ENCODE results near the gene TPST2. TPM values are rescaled to one million over a fixed set of nuclear protein-coding genes. Genes with fewer than 3 reads are reported as not detected.
"Not testable (repeated sequence)": the region's sequence is repeated elsewhere in the genome, so short reads cannot be mapped to it uniquely, and the experiment has no call there.

TPST2 gene
- total RNA-seq, 1 experiment from 2014 or later, result 20.1 TPM

GRCh38 chr22:26534171-26534855, 55.6 kb downstream of the TPST2 start:
- no peak for DNase-seq (ENCODE audit: low read depth)

- DNase-seq (ENCODE audit: low read depth), result no peak
These were observed 60.6 kb downstream of the TPST2 start for GRCh38 chr22:26529345-26529744.

- not testable (repeated sequence) for DNase-seq (ENCODE audit: low read depth)
These were observed 61.4 kb downstream of the TPST2 start for GRCh38 chr22:26528518-26528917.

- no peak for DNase-seq (ENCODE audit: low read depth)
These were observed 62.1 kb downstream of the TPST2 start for GRCh38 chr22:26527574-26528465.

- no peak for DNase-seq (ENCODE audit: low read depth)
These were observed 62.8 kb downstream of the TPST2 start for GRCh38 chr22:26527167-26527566.

- DNase-seq (ENCODE audit: low read depth), result no peak
These were observed 63.9 kb downstream of the TPST2 start for GRCh38 chr22:26525946-26526564.

GRCh38 chr22:26524870-26525269, 65.1 kb downstream of the TPST2 start:
- no peak for DNase-seq (ENCODE audit: low read depth)

- DNase-seq (ENCODE audit: low read depth), result no peak
These were observed 67.3 kb downstream of the TPST2 start for GRCh38 chr22:26522592-26522991.

- no peak for DNase-seq (ENCODE audit: low read depth)
These were observed 67.9 kb downstream of the TPST2 start for GRCh38 chr22:26522012-26522411.

GRCh38 chr22:26517429-26517828, 72.5 kb downstream of the TPST2 start:
- DNase-seq (ENCODE audit: low read depth), result no peak

- DNase-seq (ENCODE audit: low read depth), result no peak
These were observed 73.4 kb downstream of the TPST2 start for GRCh38 chr22:26516503-26516902.

- no peak for DNase-seq (ENCODE audit: low read depth)
These were observed 74.0 kb downstream of the TPST2 start for GRCh38 chr22:26515931-26516330.

- DNase-seq (ENCODE audit: low read depth), result no peak
These were observed 75.3 kb downstream of the TPST2 start for GRCh38 chr22:26514419-26515161.

- no peak for DNase-seq (ENCODE audit: low read depth)
These were observed 76.1 kb downstream of the TPST2 start for GRCh38 chr22:26513838-26514237.

GRCh38 chr22:26512149-26512793, 77.7 kb downstream of the TPST2 start, which contains the start of gene TFIP11:
TFIP11 (minus strand) TSS chr22:26512473; CDS start chr22:26510272, 2,201 bp downstream.
- peak; percentile 84 for DNase-seq (ENCODE audit: low read depth)

- no peak for DNase-seq (ENCODE audit: low read depth)
These were observed 81.8 kb downstream of the TPST2 start for GRCh38 chr22:26508148-26508547.

- DNase-seq (ENCODE audit: low read depth), result no peak
These were observed 86.2 kb downstream of the TPST2 start for GRCh38 chr22:26503758-26504157.

- DNase-seq (ENCODE audit: low read depth), result peak; percentile 31
These were observed 87.0 kb downstream of the TPST2 start for GRCh38 chr22:26502688-26503561.

- no peak for DNase-seq (ENCODE audit: low read depth)
These were observed 87.9 kb downstream of the TPST2 start for GRCh38 chr22:26501996-26502395.

- no peak for DNase-seq (ENCODE audit: low read depth)
These were observed 90.7 kb downstream of the TPST2 start for GRCh38 chr22:26499188-26499703.

All from LHCN-M2 (cell line).